HepG2 (cell line): ENCODE measurements around the gene RBP5. TPM values are rescaled to one million over a fixed set of nuclear protein-coding genes. Genes with fewer than 3 reads are reported as not detected.
A peak's percentile ranks its signal among the peaks of the same experiment; 100 is the strongest.

ENCODE experiments used
- CC2D1A ChIP-seq: sonication (generic); formaldehyde crosslinking; IDR thresholded peaks from 2 replicates; pipeline ENCODE4 v1.8.1; 2023; ENCODE audit warnings: mild to moderate bottlenecking, missing genetic modification reagents
- DNMT1 ChIP-seq: sonication (generic); formaldehyde crosslinking; IDR thresholded peaks from 2 replicates; pipeline ENCODE4 v1.5.1; 2020; ENCODE audit warnings: mild to moderate bottlenecking, missing genetic modification reagents
- FOXC1 ChIP-seq: sonication (generic); formaldehyde crosslinking; IDR thresholded peaks from 2 replicates; pipeline ENCODE4 v1.8.0; 2022; ENCODE audit warnings: mild to moderate bottlenecking, missing genetic modification reagents, borderline replicate concordance
- FOXP1 ChIP-seq, 2 experiments: fragments of 450-650 bp in 1 of 2; IDR thresholded peaks; 2 replicates each; pipeline ENCODE4 v1.6.1; 2017 to 2018; ENCODE audit warnings: antibody characterized with exemption in 1 of 2
- HNRNPK ChIP-seq: fragments of 200-400 bp; formaldehyde crosslinking; IDR thresholded peaks from 2 replicates; pipeline ENCODE4 v1.6.1; 2018; ENCODE audit warnings: low read length, low read depth, moderate library complexity, mild to moderate bottlenecking; ENCODE audit not compliant: poor library complexity, severe bottlenecking
- KAT7 ChIP-seq: IDR thresholded peaks from 2 replicates; pipeline ENCODE4 v1.6.1; 2018; ENCODE audit warnings: borderline replicate concordance, missing compliant biosample characterization
- MTA1 ChIP-seq: sonication (generic); formaldehyde crosslinking; IDR thresholded peaks from 2 replicates; pipeline ENCODE4 v1.4.0; 2020; ENCODE audit warnings: missing genetic modification reagents, mild to moderate bottlenecking, borderline replicate concordance
- PHF21A ChIP-seq: sonication (generic); formaldehyde crosslinking; IDR thresholded peaks from 2 replicates; pipeline ENCODE4 v1.5.0; 2020; ENCODE audit warnings: mild to moderate bottlenecking, missing genetic modification reagents
- SP4 ChIP-seq: sonication (generic); formaldehyde crosslinking; IDR thresholded peaks from 2 replicates; pipeline ENCODE4 v1.8.1; 2023; ENCODE audit warnings: mild to moderate bottlenecking, missing genetic modification reagents
- ZBTB42 ChIP-seq: sonication (generic); formaldehyde crosslinking; IDR thresholded peaks from 2 replicates; pipeline ENCODE4 v1.5.0; 2020; ENCODE audit warnings: mild to moderate bottlenecking, missing genetic modification reagents
- ZFP37 ChIP-seq: sonication (generic); formaldehyde crosslinking; IDR thresholded peaks from 2 replicates; pipeline ENCODE4 v1.4.0; 2020; ENCODE audit warnings: missing genetic modification reagents, borderline replicate concordance
- ZFX ChIP-seq: sonication (generic); formaldehyde crosslinking; IDR thresholded peaks from 2 replicates; pipeline ENCODE4 v1.4.0; 2020; ENCODE audit warnings: mild to moderate bottlenecking, low read depth, missing genetic modification reagents, moderate library complexity
- ZNF326 ChIP-seq: sonication (generic); formaldehyde crosslinking; IDR thresholded peaks from 2 replicates; pipeline ENCODE4 v1.4.0; 2020; ENCODE audit warnings: missing genetic modification reagents, borderline replicate concordance
- ZNF562 ChIP-seq: sonication (generic); formaldehyde crosslinking; IDR thresholded peaks from 2 replicates; pipeline ENCODE4 v1.8.0; 2022; ENCODE audit warnings: missing genetic modification reagents, borderline replicate concordance
- ZNF75D ChIP-seq: sonication (generic); formaldehyde crosslinking; IDR thresholded peaks from 2 replicates; pipeline ENCODE4 v1.8.1; 2023; ENCODE audit warnings: missing genetic modification reagents, mild to moderate bottlenecking, borderline replicate concordance
- polyA plus RNA-seq, 8 experiments: library from polyadenylated mRNA; depleted of rRNA in 3 of 8; stranded (reverse) in 7 of 8; unstranded in 1 of 8; fragments of >200 nt; fragmentation: Illumina TruSeq in 4 of 8; extraction: Trizol in 4 of 8; gene quantifications; 2 replicates each; pipeline versions ENCODE4 v1.2.1 to v1.2.3, GENCODE V29; 2011 to 2016; ENCODE audit warnings: low read depth in 4 of 8, missing spikeins in 1 of 8, mixed read lengths in 1 of 8; ENCODE audit not compliant: insufficient read depth in 1 of 8
- total RNA-seq, 5 experiments: library from RNA; depleted of rRNA; stranded (reverse); fragments of >200 nt; fragmentation: Illumina TruSeq; extraction: Trizol; gene quantifications; 2 replicates each; pipeline ENCODE4 v1.2.3, GENCODE V29; 2016; ENCODE audit warnings: low read depth in 1 of 5
- TF ChIP-seq, protein P1 (sequence below): IDR thresholded peaks from 2 replicates; pipeline ENCODE4 v1.6.1; 2016
- TF ChIP-seq, protein P2 (sequence below): fragments of 450-650 bp; IDR thresholded peaks from 2 replicates; pipeline ENCODE4 v1.6.1; 2017
- TF ChIP-seq, protein P3 (sequence below): sonication (generic); formaldehyde crosslinking; conservative IDR thresholded peaks from 2 replicates; pipeline ENCODE4 v1.8.0; 2022; ENCODE audit warnings: mild to moderate bottlenecking, moderate library complexity, missing genetic modification reagents
- TF ChIP-seq, protein P4 (sequence below): sonication (generic); formaldehyde crosslinking; IDR thresholded peaks from 2 replicates; pipeline ENCODE4 v1.4.0; 2020; ENCODE audit warnings: missing genetic modification reagents
- TF ChIP-seq, protein P5 (sequence below): sonication (generic); formaldehyde crosslinking; IDR thresholded peaks from 2 replicates; pipeline ENCODE4 v1.9.0; 2021; ENCODE audit warnings: missing genetic modification reagents, borderline replicate concordance

Gene RBP5
- total and polyA plus RNA-seq, 2 of the 13 experiments (the other 11 are each of a cell fraction or from before 2014, with no cell fraction given): 13.8 to 19.8 TPM

DNA sequence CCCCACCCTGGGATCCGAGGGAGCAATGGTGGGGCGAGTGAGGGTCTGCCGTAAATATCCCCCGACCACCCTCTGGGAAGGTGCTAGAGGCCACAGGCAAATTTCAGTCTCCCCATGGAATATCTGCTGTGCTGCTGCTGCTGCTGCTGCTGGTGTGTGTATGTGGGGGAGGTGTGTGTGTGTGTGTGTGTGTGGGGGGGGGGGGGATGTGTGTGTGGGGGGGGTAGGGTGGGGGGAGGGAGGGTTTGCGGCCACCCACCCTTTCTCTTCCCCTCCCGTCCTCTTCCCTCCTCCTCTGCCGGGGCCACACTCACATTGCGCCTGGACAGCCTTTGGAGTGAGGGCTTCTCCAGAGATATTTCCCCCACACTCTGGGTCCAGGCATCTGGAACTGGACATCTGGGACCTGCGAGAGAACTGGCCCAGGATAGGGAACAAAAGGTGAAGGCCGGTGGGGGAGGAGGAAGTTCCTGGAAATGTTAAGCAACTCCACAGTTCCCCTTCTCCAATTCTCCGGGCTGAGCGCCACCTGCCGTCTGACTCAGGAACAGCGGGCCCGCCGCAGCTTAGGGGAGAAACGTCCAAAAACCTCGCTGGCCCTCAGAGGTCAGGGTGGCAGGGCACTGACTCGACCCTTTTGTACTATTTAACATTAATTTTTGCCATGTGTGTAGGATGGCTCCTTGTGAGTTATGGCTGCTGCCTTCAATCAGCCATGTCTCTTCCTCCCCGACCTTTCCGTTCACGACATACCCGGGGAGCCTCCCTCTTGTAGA lies 19.7 kb downstream of the RBP5 start, which contains the start of gene C1RL (continued):
- TF ChIP-seq, protein P1, sequence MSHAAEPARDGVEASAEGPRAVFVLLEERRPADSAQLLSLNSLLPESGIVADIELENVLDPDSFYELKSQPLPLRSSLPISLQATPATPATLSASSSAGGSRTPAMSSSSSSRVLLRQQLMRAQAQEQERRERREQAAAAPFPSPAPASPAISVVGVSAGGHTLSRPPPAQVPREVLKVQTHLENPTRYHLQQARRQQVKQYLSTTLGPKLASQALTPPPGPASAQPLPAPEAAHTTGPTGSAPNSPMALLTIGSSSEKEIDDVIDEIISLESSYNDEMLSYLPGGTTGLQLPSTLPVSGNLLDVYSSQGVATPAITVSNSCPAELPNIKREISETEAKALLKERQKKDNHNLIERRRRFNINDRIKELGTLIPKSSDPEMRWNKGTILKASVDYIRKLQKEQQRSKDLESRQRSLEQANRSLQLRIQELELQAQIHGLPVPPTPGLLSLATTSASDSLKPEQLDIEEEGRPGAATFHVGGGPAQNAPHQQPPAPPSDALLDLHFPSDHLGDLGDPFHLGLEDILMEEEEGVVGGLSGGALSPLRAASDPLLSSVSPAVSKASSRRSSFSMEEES (CRISPR knock-in tag): no peak
- no peak; the same call in 1 of the 2 replicates for TF ChIP-seq FOXC1 (CRISPR knock-in tag)
- TF ChIP-seq, protein P2, sequence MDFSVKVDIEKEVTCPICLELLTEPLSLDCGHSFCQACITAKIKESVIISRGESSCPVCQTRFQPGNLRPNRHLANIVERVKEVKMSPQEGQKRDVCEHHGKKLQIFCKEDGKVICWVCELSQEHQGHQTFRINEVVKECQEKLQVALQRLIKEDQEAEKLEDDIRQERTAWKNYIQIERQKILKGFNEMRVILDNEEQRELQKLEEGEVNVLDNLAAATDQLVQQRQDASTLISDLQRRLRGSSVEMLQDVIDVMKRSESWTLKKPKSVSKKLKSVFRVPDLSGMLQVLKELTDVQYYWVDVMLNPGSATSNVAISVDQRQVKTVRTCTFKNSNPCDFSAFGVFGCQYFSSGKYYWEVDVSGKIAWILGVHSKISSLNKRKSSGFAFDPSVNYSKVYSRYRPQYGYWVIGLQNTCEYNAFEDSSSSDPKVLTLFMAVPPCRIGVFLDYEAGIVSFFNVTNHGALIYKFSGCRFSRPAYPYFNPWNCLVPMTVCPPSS: no peak
- no peak for TF ChIP-seq ZNF562
- TF ChIP-seq CC2D1A: no peak
- TF ChIP-seq, protein P3, sequence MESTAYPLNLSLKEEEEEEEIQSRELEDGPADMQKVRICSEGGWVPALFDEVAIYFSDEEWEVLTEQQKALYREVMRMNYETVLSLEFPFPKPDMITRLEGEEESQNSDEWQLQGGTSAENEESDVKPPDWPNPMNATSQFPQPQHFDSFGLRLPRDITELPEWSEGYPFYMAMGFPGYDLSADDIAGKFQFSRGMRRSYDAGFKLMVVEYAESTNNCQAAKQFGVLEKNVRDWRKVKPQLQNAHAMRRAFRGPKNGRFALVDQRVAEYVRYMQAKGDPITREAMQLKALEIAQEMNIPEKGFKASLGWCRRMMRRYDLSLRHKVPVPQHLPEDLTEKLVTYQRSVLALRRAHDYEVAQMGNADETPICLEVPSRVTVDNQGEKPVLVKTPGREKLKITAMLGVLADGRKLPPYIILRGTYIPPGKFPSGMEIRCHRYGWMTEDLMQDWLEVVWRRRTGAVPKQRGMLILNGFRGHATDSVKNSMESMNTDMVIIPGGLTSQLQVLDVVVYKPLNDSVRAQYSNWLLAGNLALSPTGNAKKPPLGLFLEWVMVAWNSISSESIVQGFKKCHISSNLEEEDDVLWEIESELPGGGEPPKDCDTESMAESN (CRISPR knock-in tag): no peak; the same call in 1 of the 2 replicates
- TF ChIP-seq ZBTB42 (CRISPR knock-in tag): no peak
- TF ChIP-seq SP4: no peak
- TF ChIP-seq FOXP1 (IDR thresholded peaks at IDR 0.05): no peak
- TF ChIP-seq FOXP1 (CRISPR knock-in tag; IDR thresholded peaks at IDR 0.05): no peak
- TF ChIP-seq KAT7: no peak
- no peak for TF ChIP-seq ZFP37 (CRISPR knock-in tag)
- TF ChIP-seq, protein P4, sequence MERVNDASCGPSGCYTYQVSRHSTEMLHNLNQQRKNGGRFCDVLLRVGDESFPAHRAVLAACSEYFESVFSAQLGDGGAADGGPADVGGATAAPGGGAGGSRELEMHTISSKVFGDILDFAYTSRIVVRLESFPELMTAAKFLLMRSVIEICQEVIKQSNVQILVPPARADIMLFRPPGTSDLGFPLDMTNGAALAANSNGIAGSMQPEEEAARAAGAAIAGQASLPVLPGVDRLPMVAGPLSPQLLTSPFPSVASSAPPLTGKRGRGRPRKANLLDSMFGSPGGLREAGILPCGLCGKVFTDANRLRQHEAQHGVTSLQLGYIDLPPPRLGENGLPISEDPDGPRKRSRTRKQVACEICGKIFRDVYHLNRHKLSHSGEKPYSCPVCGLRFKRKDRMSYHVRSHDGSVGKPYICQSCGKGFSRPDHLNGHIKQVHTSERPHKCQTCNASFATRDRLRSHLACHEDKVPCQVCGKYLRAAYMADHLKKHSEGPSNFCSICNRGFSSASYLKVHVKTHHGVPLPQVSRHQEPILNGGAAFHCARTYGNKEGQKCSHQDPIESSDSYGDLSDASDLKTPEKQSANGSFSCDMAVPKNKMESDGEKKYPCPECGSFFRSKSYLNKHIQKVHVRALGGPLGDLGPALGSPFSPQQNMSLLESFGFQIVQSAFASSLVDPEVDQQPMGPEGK (CRISPR knock-in tag): peak; percentile 80
- TF ChIP-seq, protein P5, sequence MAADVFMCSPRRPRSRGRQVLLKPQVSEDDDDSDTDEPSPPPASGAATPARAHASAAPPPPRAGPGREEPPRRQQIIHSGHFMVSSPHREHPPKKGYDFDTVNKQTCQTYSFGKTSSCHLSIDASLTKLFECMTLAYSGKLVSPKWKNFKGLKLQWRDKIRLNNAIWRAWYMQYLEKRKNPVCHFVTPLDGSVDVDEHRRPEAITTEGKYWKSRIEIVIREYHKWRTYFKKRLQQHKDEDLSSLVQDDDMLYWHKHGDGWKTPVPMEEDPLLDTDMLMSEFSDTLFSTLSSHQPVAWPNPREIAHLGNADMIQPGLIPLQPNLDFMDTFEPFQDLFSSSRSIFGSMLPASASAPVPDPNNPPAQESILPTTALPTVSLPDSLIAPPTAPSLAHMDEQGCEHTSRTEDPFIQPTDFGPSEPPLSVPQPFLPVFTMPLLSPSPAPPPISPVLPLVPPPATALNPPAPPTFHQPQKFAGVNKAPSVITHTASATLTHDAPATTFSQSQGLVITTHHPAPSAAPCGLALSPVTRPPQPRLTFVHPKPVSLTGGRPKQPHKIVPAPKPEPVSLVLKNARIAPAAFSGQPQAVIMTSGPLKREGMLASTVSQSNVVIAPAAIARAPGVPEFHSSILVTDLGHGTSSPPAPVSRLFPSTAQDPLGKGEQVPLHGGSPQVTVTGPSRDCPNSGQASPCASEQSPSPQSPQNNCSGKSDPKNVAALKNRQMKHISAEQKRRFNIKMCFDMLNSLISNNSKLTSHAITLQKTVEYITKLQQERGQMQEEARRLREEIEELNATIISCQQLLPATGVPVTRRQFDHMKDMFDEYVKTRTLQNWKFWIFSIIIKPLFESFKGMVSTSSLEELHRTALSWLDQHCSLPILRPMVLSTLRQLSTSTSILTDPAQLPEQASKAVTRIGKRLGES (CRISPR knock-in tag): no peak
- no peak for TF ChIP-seq ZFX (CRISPR knock-in tag)
- TF ChIP-seq MTA1 (CRISPR knock-in tag): no peak
- no peak for TF ChIP-seq HNRNPK
- no peak for TF ChIP-seq DNMT1 (CRISPR knock-in tag)
- TF ChIP-seq PHF21A (CRISPR knock-in tag): peak; percentile 77
- TF ChIP-seq ZNF326: no peak
- no peak for TF ChIP-seq ZNF75D (CRISPR knock-in tag)
